Inflammatory macrophage treated with lipopolysaccharide for 1 hour (primary cell): ENCODE results near the gene RAB5B.
A peak's percentile ranks its signal among the peaks of the same experiment; 100 is the strongest.
"Not testable (repeated sequence)": the region's sequence is repeated elsewhere in the genome, so short reads cannot be mapped to it uniquely, and the experiment has no call there.

ENCODE experiments used
- DNase-seq, 2 donors: peaks; one replicate each; pipeline ENCODE4 v3.0.0-alpha.2; 2020 to 2022

The RAB5B gene

GRCh38 chr12:56020423-56021184 lies 46.7 kb downstream of the RAB5B start, which contains the start of gene IKZF4:
Gene IKZF4, plus strand, starts transcription at chr12:56021043. Its CDS starts 451 bp downstream, at chr12:56021494.
- DNase-seq: peak; percentile 34 to 56

- peak; percentile 35 to 39 for DNase-seq
These were observed 48.1 kb downstream of the RAB5B start for GRCh38 chr12:56021889-56022497.

DNA sequence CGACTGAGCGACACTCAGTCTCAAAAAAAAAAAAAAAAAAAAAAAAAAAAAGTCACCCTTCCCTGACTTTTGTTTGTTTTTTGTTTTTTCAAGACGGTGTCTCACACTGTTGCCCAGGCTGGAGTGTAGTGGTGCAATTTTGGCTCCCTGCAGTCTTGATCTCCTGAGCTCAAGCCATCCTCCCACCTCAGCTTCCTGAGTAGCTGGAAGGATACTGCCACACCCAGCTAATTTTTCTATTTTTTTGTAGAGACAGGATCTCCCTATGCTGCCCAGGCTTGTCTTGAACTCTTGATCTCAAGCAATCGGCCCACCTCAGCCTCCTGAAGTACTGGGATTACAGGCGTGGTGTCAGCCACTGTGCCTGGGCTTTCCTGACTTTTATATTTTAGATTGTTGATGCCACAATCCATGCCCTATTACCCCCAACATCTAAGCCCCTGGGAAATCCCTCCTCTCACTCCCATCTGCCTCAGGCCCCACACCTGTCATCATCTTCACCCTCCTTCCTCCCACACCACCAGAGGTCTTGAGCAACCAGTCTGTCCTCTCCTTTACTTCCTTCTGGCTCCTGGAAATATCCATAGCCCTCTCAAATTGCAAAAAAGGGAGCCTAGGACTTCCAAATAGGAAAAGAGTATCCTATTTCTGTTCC lies 54.8 kb downstream of the RAB5B start:
- no peak for DNase-seq

DNA sequence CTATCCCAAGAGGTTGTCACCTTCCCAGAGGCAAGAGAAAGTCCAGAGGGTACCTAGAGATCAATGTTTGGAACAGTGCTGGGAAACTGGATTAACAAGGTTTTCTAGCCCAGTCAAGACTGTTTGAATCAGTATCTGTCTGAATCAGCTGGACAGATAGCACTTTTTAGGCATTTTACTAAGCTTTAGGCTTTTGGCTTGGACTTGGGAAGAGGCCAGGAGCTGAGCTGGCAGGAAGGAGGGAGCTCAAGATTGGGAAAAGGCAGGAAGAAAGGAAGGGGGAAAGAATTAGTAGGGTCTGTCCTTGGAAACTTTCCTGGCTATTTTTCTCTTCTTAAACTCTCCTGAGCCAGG lies 55.3 kb downstream of the RAB5B start:
- DNase-seq: no peak

DNA sequence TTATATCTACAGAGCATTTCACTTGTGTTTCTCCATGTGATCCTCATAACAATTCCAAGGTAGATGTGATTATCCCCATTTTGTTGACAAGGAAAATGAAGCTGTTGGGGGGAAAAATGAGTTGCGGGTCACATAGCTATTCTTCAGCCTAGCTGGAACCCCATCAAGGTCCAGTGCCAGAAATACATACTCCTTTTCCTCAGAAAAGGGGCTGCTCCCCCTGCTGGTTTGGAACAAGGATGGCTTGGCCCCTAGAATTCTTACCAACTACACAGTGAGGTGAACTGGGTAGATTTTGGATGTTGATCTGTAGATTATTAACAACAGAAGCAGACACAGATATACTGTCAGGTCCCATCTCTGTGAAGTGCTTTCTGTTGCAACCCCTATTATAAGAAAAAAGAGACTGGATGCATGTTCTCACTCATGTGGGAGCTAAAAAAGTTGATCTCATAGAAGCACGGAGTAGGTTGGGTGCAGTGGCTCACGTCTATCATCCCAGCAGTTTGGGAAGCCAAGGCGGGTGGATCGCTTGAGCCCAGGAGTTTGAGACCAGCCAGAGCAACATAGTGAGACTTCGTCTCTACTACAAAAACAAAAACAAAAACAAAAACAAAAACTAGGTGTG lies 55.9 kb downstream of the RAB5B start:
- peak; percentile 44 to 79 for DNase-seq

DNA sequence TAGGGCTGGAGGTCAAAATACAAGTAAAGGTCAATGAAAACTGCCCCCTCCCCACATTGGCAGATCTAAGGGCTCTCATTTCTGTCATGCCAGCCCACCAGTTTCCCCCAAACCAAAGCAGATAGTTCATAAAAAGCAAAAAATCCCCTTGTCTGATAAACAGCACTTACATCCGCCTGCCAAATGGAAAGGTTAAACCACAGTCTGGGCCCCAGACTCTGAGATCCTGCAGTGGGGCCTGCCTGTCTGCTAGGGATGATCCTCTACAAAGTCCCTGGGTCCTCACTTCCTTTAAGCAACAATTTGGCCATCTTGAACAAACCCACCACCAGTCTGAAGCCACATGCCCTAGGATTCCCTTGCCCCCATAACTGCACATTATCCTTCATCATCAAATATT lies 58.1 kb downstream of the RAB5B start:
- DNase-seq: no peak

- no peak for DNase-seq
These were observed 60.9 kb downstream of the RAB5B start for GRCh38 chr12:56034586-56035332.

GRCh38 chr12:56037161-56037560 lies 63.3 kb downstream of the RAB5B start:
- no peak for DNase-seq

GRCh38 chr12:56038022-56038655 lies 64.3 kb downstream of the RAB5B start:
- DNase-seq: no peak

GRCh38 chr12:56040151-56040550 lies 66.3 kb downstream of the RAB5B start:
- DNase-seq: no peak

GRCh38 chr12:56040963-56041551 lies 67.2 kb downstream of the RAB5B start:
- no peak for DNase-seq

DNA sequence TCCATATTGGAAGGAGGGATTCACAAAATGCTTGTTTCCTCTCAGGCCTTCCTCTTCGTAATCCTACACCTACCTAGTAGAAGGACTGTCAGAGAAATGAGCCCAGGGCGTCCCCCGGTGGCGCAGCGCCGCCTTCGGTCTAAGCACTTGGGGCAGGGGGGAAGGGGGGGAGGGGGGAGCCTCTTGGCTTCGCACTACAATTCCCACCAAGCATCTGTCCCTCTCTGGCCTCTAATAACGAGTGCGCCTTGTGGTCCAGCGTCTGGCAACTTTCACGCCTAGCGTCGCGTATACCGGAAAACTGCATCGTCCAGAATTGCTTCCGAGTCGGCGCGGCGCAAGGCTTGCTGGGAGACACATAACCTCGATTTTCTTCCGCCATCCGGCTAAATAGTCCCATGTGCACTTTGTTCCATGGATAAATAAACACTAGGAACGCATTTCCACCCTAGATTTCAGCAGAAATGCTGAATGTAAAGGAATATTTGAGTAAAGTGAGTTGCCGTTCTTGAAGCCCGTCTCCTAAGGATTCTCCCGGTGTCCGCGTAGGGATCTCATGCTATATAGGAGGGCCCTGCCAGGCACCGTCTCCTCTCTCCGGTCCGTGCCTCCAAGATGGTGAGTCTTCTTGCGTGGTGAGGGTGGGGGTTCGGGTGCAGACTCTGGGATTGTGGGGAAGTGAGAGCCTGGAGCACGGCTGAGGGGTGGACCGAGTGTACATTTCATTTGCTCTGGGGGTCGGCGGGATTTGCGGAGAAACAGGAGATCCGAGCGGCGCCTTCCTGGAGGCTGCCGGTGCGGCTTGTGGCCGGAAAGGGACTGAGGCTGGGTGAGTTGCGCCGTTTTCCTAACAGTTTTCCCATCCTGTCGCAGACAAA lies 67.9 kb downstream of the RAB5B start, which contains the start of gene RPS26:
Gene RPS26 (plus strand): TSS at position 367 of the 878 bp plus-strand sequence. CDS start 249 bp downstream, at position 616.
- peak; percentile 92 to 93 for DNase-seq

DNA sequence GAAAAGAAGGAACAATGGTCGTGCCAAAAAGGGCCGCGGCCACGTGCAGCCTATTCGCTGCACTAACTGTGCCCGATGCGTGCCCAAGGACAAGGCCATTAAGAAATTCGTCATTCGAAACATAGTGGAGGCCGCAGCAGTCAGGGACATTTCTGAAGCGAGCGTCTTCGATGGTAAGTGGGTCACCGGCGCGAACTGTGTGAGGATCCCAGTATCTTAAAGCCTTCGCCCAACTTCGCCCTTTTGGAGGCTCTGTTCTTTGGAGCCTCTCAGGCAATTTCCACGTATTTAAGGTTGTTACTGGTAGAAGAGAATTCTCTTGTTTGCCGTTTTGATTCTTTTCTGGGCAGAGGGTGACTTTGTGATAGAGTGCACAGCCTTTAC lies 68.5 kb downstream of the RAB5B start:
- not testable (repeated sequence) for DNase-seq

- DNase-seq: no peak
These were observed 69.0 kb downstream of the RAB5B start for GRCh38 chr12:56042843-56043242.
